ENCODE data around the gene TMEM247.

DNA sequence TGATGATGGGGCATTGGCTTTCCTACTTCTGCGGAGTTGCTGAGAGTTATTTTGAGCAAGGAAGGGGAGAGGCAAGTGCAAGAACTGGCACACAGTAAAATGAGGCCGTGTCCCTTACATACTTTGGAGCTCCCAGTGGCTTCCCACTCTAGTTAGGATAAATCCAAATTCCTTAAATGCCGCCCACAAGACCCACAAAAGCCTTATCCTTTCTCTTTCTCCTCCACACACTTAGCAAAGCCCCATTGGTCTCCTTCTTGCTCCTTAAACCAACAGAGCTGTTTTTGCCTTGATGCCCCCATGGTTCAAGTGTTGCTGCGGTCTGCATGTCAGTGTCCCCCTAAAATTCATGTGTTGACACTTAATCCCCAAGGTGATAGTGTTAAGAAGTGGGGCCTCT, 24.3 kb downstream of the TMEM247 start:
- TF ChIP-seq POLR2AphosphoS5 (IDR thresholded peaks at IDR 0.05; ENCODE audit: low read depth, low read length), result no peak
- no peak for TF ChIP-seq POLR2A (IDR thresholded peaks at IDR 0.05; ENCODE audit: low read depth, low read length)
- TF ChIP-seq PAX5 (IDR thresholded peaks at IDR 0.05; ENCODE audit: insufficient read depth, low read length, severe bottlenecking), result no peak

All from GM12891 (cell line).